Testis (tissue), 3 donors: ENCODE results near the gene GLO1. TPM values are rescaled to one million over a fixed set of nuclear protein-coding genes. Genes with fewer than 3 reads are reported as not detected.
"Not testable (repeated sequence)": the region's sequence is repeated elsewhere in the genome, so short reads cannot be mapped to it uniquely, and the experiment has no call there.

Experiments
- DNase-seq: peaks from one replicate; pipeline ENCODE4 v3.0.0-alpha.2; 2019
- H3K27ac ChIP-seq, 2 donors: fragments of 200-600 bp; sonication (generic); one replicate each; pipeline ENCODE4 v1.5.1; 2019
- H3K27me3 ChIP-seq: fragments of 200-600 bp; sonication (generic); one replicate; pipeline ENCODE4 v1.5.1; 2019
- H3K36me3 ChIP-seq: fragments of 200-600 bp; sonication (generic); one replicate; pipeline ENCODE4 v1.5.1; 2017; ENCODE audit warnings: low read depth; ENCODE audit errors: missing control alignments
- H3K4me1 ChIP-seq: fragments of 200-600 bp; sonication (generic); one replicate; pipeline ENCODE4 v1.5.1; 2019
- H3K4me3 ChIP-seq, 2 donors: fragments of 200-600 bp; sonication (generic); one replicate each; pipeline ENCODE4 v1.5.1; 2017 to 2019
- H3K9me3 ChIP-seq: fragments of 200-600 bp; sonication (generic); one replicate; pipeline ENCODE4 v1.5.1; 2017
- CTCF ChIP-seq, 3 experiments: fragments of 450-650 bp in 2 of 3; fragments of 200-600 bp in 1 of 3; sonication (generic) in 1 of 3; IDR thresholded peaks; one replicate each; pipeline ENCODE4 v1.5.1; 2016 to 2019; ENCODE audit warnings: antibody characterized with exemption in 3 of 3, mild to moderate bottlenecking in 2 of 3, moderate library complexity in 1 of 3
- POLR2A ChIP-seq: fragments of 450-650 bp; IDR thresholded peaks from one replicate; pipeline ENCODE4 v1.6.1; 2017; ENCODE audit warnings: antibody characterized with exemption, mild to moderate bottlenecking, moderate library complexity
- WGBS, 2 donors: methylation state at CpG; one replicate each; pipeline ENCODE4 v1.1.5; 2018; 5-methylcytosine and 5-hydroxymethylcytosine counted together
- intact Hi-C: fragments of 100-400 bp; cut with DNase I; formaldehyde crosslinking; loops from one replicate; pipeline ENCODE4 v1.15.1; 2023; ENCODE audit warnings: low total_unique reads
- polyA plus RNA-seq: library from polyadenylated mRNA; stranded (reverse); fragments of 350-450 nt; fragmentation: Illumina TruSeq; extraction: RNeasy Lipid Tissue Mini Kit (QIAGEN cat#74804); gene quantifications from one replicate; pipeline ENCODE4 v1.2.3, GENCODE V29; 2014; ENCODE audit warnings: low read depth, low replicate concordance; ENCODE audit not compliant: insufficient read depth
- total RNA-seq, 2 donors: library from RNA; depleted of rRNA; stranded (reverse); fragments of >200 nt; gene quantifications; one replicate each; pipeline ENCODE4 v1.2.3, GENCODE V29; 2016

Gene GLO1
- total and polyA plus RNA-seq, 3 donors from 2014 or later, result 51.0 to 78.6 (median 54.3) TPM

GRCh38 chr6:38703949-38704590, 1.1 kb upstream of the GLO1 start:
- Histone ChIP-seq H3K4me1 (peaks cover 10% of the 10 kb centered on the region), H3K36me3 (no peaks in the 10 kb centered on the region), H3K9me3 (no peaks in the 10 kb centered on the region), H3K27me3 (no peaks in the 10 kb centered on the region), H3K4me3 (no peak overlapping the region), H3K27ac (no peak overlapping the region)
- TF ChIP-seq POLR2A (no peak), CTCF (IDR thresholded peaks at IDR 0.05) (no peak)
- intact Hi-C loops, result no loop called here
- no peak for DNase-seq
- WGBS, 2 donors, result 54 to 74% methylated on average over 5 of the region's 5 CpGs

GRCh38 chr6:38701551-38701950, 1.4 kb downstream of the GLO1 start:
- DNase-seq, result no peak
- H3K27ac ChIP-seq, result no peak overlapping the region

GRCh38 chr6:38699702-38700101, 3.2 kb downstream of the GLO1 start:
- intact Hi-C loops, H3K9me3 ChIP-seq, DNase-seq, H3K36me3 ChIP-seq, H3K27me3 ChIP-seq, H3K27ac ChIP-seq, H3K4me3 ChIP-seq: not testable (repeated sequence)
- H3K4me1 ChIP-seq, result peaks cover 10% of the 10 kb centered on the region
- WGBS, 2 donors, result 90 to 97% methylated on average over 3 of the region's 3 CpGs

More at GRCh38 chr6:38701551-38701950, 1.4 kb downstream of the GLO1 start:
- no peak for TF ChIP-seq POLR2A
- no peak for TF ChIP-seq CTCF (IDR thresholded peaks at IDR 0.05)
- no peaks in the 10 kb centered on the region for H3K27me3 ChIP-seq
- 60 to 86% methylated on average over 3 of the region's 3 CpGs for WGBS, 2 donors
- H3K36me3 ChIP-seq, result no peaks in the 10 kb centered on the region
- H3K4me1 ChIP-seq, result peaks cover 10% of the 10 kb centered on the region
- no peaks in the 10 kb centered on the region for H3K9me3 ChIP-seq
- H3K4me3 ChIP-seq, result no peak overlapping the region
- intact Hi-C loops, result no loop called here

GRCh38 chr6:38697846-38698245, 5.1 kb downstream of the GLO1 start:
- intact Hi-C loops, result no loop called here
- 87 to 91% methylated on average over 3 of the region's 3 CpGs for WGBS, 2 donors
- Histone ChIP-seq H3K27ac (no peak overlapping the region), H3K4me3 (no peak overlapping the region), H3K9me3 (no peaks in the 10 kb centered on the region), H3K36me3 (no peaks in the 10 kb centered on the region), H3K4me1 (no peaks in the 10 kb centered on the region), H3K27me3 (no peaks in the 10 kb centered on the region)
- DNase-seq, result no peak
- TF ChIP-seq POLR2A (no peak), CTCF (IDR thresholded peaks at IDR 0.05) (no peak)

- Histone ChIP-seq H3K4me3 (no peak overlapping the region), H3K36me3 (no peaks in the 10 kb centered on the region), H3K4me1 (no peaks in the 10 kb centered on the region), H3K27ac (no peak overlapping the region), H3K9me3 (no peaks in the 10 kb centered on the region), H3K27me3 (no peaks in the 10 kb centered on the region)
- TF ChIP-seq CTCF (IDR thresholded peaks at IDR 0.05) (no peak), POLR2A (no peak)
- DNase-seq, result no peak
- intact Hi-C loops, result no loop called here
Observed at GRCh38 chr6:38696345-38696744, 6.6 kb downstream of the GLO1 start.
